ENCODE measurements around the gene STON1. TPM values are rescaled to one million over a fixed set of nuclear protein-coding genes. Genes with fewer than 3 reads are reported as not detected.

The STON1 gene
- total RNA-seq, 5 donors from 2014 or later (not counting 1 experiment from before 2014, with no cell fraction given) = 2.5 to 3.8 (median 2.6) TPM

DNA sequence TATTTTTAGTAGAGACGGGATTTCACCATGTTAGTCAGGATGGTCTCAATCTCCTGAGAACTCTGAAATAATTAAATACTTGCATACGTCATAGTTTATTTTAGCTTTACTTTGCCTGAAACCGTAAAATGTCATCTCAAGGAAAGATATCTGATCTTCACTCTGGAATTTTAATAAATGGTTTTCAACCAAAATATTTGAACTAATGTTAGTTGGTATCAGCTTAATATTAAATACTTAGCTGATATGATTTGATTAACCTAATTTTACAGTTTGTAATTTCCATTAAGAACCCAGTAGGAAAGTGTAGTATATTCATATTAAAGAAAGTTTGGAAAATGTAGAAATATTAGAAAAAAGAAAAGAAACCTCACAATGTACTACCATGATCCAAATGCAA is 41.4 kb upstream of the STON1 start:
- Mint-ChIP-seq H3K9me3 (no peaks in the 10 kb centered on the region), H3K4me1 (peaks cover 0 to 2% (median 0%) of the 10 kb centered on the region in 3 donors), H3K27me3 (no peaks in the 10 kb centered on the region), H3K4me3 (no peak overlapping the region), H3K27ac (no peak overlapping the region), H3K36me3 (peaks cover 27% of the 10 kb centered on the region)
- no peak for ATAC-seq (replicated peaks in 1 of 4)
- no peak for DNase-seq
- Histone ChIP-seq H3K36me3 (ENCODE audit: control insufficient read depth in 2 of 2, extremely low read depth in 1 of 2, insufficient read depth in 1 of 2, low read length in 1 of 2) (peaks cover 10 to 63% of the 10 kb centered on the region in 2 donors), H3K9me3 (no peaks in the 10 kb centered on the region), H3K4me1 (ENCODE audit: control insufficient read depth in 1 of 2, extremely low read depth in 1 of 2, insufficient read depth in 2 of 2, low read length in 2 of 2) (no peaks in the 10 kb centered on the region), H3K4me3 (ENCODE audit: control insufficient read depth in 1 of 2, extremely low read depth in 1 of 2, low read length in 1 of 2) (no peak overlapping the region), H3K27ac (ENCODE audit: low read length) (no peak overlapping the region), H3K27me3 (replicated peaks in 1 of 2; ENCODE audit: control insufficient read depth in 2 of 2, extremely low read depth in 1 of 2, insufficient read depth in 2 of 2, low read length in 1 of 2) (no peaks in the 10 kb centered on the region)
- ChIA-PET CTCF (no interaction called here), POLR2A (no interaction called here)
- no CpG with 5 or more reads among the region's 3 CpGs for WGBS (ENCODE audit: insufficient coverage)

DNA sequence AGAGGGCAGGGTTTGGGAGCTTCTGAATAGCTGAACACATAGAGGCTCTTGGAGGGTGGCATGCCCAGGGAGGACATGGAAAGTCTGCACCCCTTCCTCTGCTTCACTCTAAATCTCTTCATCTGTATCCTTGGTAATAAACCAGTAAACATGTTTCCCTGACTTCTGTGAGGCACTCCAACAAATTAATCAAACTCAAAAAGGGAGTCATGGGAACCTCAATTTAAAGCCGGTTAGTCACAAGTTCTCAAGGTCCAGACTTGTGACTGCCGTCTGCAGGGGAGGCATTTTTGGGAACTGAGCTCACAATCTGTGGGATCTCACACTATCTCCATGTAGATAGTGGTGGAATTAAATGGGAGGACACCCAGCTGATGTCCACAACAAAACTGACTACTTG is 33.1 kb upstream of the STON1 start:
- H3K27me3 ChIP-seq (replicated peaks in 1 of 2; ENCODE audit: control insufficient read depth in 2 of 2, extremely low read depth in 1 of 2, insufficient read depth in 2 of 2, low read length in 1 of 2) = no peaks in the 10 kb centered on the region

DNA sequence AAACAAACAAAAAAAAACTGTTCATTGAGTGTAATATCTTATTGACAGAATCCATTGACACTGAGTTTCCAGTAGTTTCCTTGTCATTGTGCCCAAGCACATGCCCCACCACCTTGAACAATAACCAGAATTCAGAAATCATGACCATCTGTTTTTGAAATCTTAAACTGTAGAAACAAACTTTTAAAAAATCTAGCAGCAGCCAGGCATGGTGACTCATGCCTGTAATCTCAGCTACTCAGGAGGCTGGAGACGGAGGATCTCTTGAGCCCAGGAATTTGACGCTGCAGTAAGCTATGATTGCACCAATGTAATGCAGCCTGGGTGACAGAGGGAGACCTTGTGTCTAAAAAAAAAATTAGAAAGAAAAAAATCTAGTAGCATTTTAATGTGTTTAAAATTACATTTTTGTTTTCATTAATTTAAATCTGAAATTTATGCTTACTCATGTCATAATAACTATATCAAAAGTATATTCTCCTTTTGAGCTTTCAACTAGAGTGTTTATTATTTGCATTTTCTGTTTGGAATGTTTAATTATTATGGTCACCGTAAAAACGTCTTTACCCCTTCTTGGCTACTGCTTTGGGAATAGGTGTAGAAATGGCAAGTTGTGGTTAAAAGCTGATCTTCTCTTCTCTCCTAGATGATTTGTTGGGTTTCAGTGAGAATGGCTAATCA is 25.2 kb upstream of the STON1 start:
- H3K9me3 Mint-ChIP-seq = no peaks in the 10 kb centered on the region
- no peak for ATAC-seq (replicated peaks in 1 of 4)
- peak overlapping the region in 1 of 2 donors; percentile 58 for H3K27ac Mint-ChIP-seq
- peaks cover 20 to 46% of the 10 kb centered on the region in 2 donors for H3K36me3 ChIP-seq (ENCODE audit: control insufficient read depth in 2 of 2, extremely low read depth in 1 of 2, insufficient read depth in 1 of 2, low read length in 1 of 2)
- H3K4me1 Mint-ChIP-seq = peaks cover 15 to 20% (median 18%) of the 10 kb centered on the region in 3 donors
- H3K4me3 Mint-ChIP-seq = no peak overlapping the region
- DNase-seq = no peak
- CTCF ChIA-PET = interaction anchor here in 1 of 2 donors (0.6 kb wide), 1 partner anchor 60 kb away, joined by 3 read pairs; no protein-coding TSS in a partner anchor
- H3K27me3 ChIP-seq (replicated peaks in 1 of 2; ENCODE audit: control insufficient read depth in 2 of 2, extremely low read depth in 1 of 2, insufficient read depth in 2 of 2, low read length in 1 of 2) = no peaks in the 10 kb centered on the region
- peaks cover 55% of the 10 kb centered on the region for H3K36me3 Mint-ChIP-seq
- H3K4me3 ChIP-seq (ENCODE audit: control insufficient read depth in 1 of 2, extremely low read depth in 1 of 2, low read length in 1 of 2) = no peak overlapping the region
- peaks cover 3 to 10% of the 10 kb centered on the region in 2 experiments for H3K4me1 ChIP-seq (ENCODE audit: control insufficient read depth in 1 of 2, extremely low read depth in 1 of 2, insufficient read depth in 2 of 2, low read length in 2 of 2)
- WGBS (ENCODE audit: insufficient coverage) = 100% methylated on average over 3 of the region's 4 CpGs
- H3K27me3 Mint-ChIP-seq = no peaks in the 10 kb centered on the region
- H3K9me3 ChIP-seq = no peaks in the 10 kb centered on the region
- no peak overlapping the region for H3K27ac ChIP-seq (ENCODE audit: low read length)
- POLR2A ChIA-PET = no interaction called here

More for the DNA sequence above, 33.1 kb upstream of the STON1 start:
- CTCF ChIA-PET = no interaction called here
- no peak overlapping the region for H3K4me3 Mint-ChIP-seq
- POLR2A ChIA-PET = no interaction called here
- no peaks in the 10 kb centered on the region for H3K9me3 ChIP-seq
- H3K4me1 ChIP-seq (ENCODE audit: control insufficient read depth in 1 of 2, extremely low read depth in 1 of 2, insufficient read depth in 2 of 2, low read length in 2 of 2) = no peaks in the 10 kb centered on the region
- DNase-seq (no peak), ATAC-seq (replicated peaks in 1 of 4) (no peak)
- H3K27me3 Mint-ChIP-seq = no peaks in the 10 kb centered on the region
- peaks cover 11 to 69% of the 10 kb centered on the region in 2 donors for H3K36me3 ChIP-seq (ENCODE audit: control insufficient read depth in 2 of 2, extremely low read depth in 1 of 2, insufficient read depth in 1 of 2, low read length in 1 of 2)
- no peaks in the 10 kb centered on the region for H3K9me3 Mint-ChIP-seq
- no peak overlapping the region for H3K27ac ChIP-seq (ENCODE audit: low read length)
- no peak overlapping the region for H3K4me3 ChIP-seq (ENCODE audit: control insufficient read depth in 1 of 2, extremely low read depth in 1 of 2, low read length in 1 of 2)
- peaks cover 53% of the 10 kb centered on the region for H3K36me3 Mint-ChIP-seq
- no peak overlapping the region for H3K27ac Mint-ChIP-seq
- WGBS (ENCODE audit: insufficient coverage) = no CpG with 5 or more reads among the region's 2 CpGs
- peaks cover 0 to 2% (median 0%) of the 10 kb centered on the region in 3 donors for H3K4me1 Mint-ChIP-seq

DNA sequence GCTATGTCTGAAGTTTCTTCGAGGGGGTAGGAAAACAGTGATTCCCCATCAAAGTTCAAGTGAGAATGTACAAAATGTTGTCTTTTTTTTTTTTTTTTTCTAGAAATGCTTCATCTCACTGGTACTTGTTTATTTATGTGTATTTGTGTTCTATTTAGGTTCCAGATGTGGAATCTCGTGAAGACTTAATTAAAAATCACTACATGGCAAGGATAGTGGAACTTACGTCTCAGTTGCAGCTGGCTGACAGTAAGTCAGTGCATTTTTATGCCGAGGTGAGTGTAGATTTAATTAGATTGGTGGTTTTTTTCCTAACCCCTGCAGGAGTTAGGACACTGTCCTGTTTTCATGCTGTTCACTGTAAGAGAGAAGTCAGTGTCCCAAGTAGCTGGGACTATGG is 22.8 kb upstream of the STON1 start:
- H3K9me3 Mint-ChIP-seq = no peaks in the 10 kb centered on the region
- H3K9me3 ChIP-seq = no peaks in the 10 kb centered on the region
- peaks cover 20 to 31% (median 28%) of the 10 kb centered on the region in 3 donors for H3K4me1 Mint-ChIP-seq
- H3K27ac Mint-ChIP-seq = peak overlapping the region in 1 of 2 donors; percentile 49
- no peaks in the 10 kb centered on the region for H3K27me3 Mint-ChIP-seq
- POLR2A ChIA-PET = no interaction called here
- peaks cover 20 to 51% of the 10 kb centered on the region in 2 donors for H3K36me3 ChIP-seq (ENCODE audit: control insufficient read depth in 2 of 2, extremely low read depth in 1 of 2, insufficient read depth in 1 of 2, low read length in 1 of 2)
- H3K4me1 ChIP-seq (ENCODE audit: control insufficient read depth in 1 of 2, extremely low read depth in 1 of 2, insufficient read depth in 2 of 2, low read length in 2 of 2) = peaks cover 5 to 14% of the 10 kb centered on the region in 2 experiments
- WGBS (ENCODE audit: insufficient coverage) = 95% methylated on average over 3 of the region's 4 CpGs
- ATAC-seq (replicated peaks in 1 of 4) (no peak), DNase-seq (no peak)
- H3K4me3 ChIP-seq (ENCODE audit: control insufficient read depth in 1 of 2, extremely low read depth in 1 of 2, low read length in 1 of 2) = no peak overlapping the region
- no peak overlapping the region for H3K27ac ChIP-seq (ENCODE audit: low read length)
- H3K36me3 Mint-ChIP-seq = peaks cover 58% of the 10 kb centered on the region
- no peaks in the 10 kb centered on the region for H3K27me3 ChIP-seq (replicated peaks in 1 of 2; ENCODE audit: control insufficient read depth in 2 of 2, extremely low read depth in 1 of 2, insufficient read depth in 2 of 2, low read length in 1 of 2)
- CTCF ChIA-PET = no interaction called here
- H3K4me3 Mint-ChIP-seq = no peak overlapping the region

DNA sequence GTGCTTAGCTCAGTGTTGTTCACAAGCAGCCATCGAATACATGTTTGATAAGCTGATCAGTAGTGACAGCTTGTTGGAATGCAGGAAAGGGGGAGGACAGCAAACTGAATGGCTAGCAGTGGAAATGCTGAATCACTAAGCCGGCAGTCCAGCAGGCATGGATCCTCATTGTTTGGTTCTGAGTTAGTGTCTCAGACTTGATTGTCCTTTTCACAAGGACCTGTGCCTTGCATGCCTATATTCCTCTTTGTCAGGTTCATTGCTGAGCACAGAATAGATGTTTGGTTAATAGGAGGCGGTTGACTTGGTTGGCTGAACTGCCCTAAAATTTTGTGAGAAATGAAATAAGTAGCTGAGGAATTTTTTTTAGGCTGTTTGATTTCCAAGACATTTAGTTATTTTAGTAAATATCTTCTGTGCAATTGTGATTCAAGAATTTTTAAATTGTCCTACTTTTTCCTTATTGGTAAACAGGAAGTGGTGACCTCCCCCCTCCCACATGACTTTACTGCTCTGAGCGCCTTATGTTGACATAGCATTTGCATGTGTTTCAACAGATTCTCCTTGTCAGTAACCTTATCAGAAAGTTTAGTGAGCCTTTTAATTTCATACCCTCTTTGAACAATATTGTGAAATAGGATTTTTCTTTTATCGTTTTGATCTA is 21.4 kb upstream of the STON1 start:
- H3K27ac ChIP-seq (ENCODE audit: low read length) = no peak overlapping the region
- H3K9me3 Mint-ChIP-seq = no peaks in the 10 kb centered on the region
- H3K27me3 Mint-ChIP-seq = no peaks in the 10 kb centered on the region
- ChIA-PET CTCF (no interaction called here), POLR2A (interaction anchor here (0.6 to 1.0 kb wide), 3 partner anchors 60 to 1338 kb away, joined by 3 to 6 read pairs (median 5); no protein-coding TSS in a partner anchor)
- H3K36me3 ChIP-seq (ENCODE audit: control insufficient read depth in 2 of 2, extremely low read depth in 1 of 2, insufficient read depth in 1 of 2, low read length in 1 of 2) = peaks cover 23 to 61% of the 10 kb centered on the region in 2 donors
- whole genome bisulfite sequencing (ENCODE audit: insufficient coverage) = 85% methylated on average over 2 of the region's 5 CpGs
- H3K4me3 ChIP-seq (ENCODE audit: control insufficient read depth in 1 of 2, extremely low read depth in 1 of 2, low read length in 1 of 2) = no peak overlapping the region
- DNase-seq (peak in 1 of 35 experiments; percentile 5), ATAC-seq (replicated peaks in 1 of 4) (peak in 2 of 4 experiments; percentile 48 to 51)
- peak overlapping the region in 2 of 3 donors; percentile 21 to 39 for H3K4me3 Mint-ChIP-seq
- peak overlapping the region; percentile 92 to 94 for H3K27ac Mint-ChIP-seq
- H3K9me3 ChIP-seq = no peaks in the 10 kb centered on the region
- H3K27me3 ChIP-seq (replicated peaks in 1 of 2; ENCODE audit: control insufficient read depth in 2 of 2, extremely low read depth in 1 of 2, insufficient read depth in 2 of 2, low read length in 1 of 2) = no peaks in the 10 kb centered on the region
- peaks cover 20 to 31% (median 28%) of the 10 kb centered on the region in 3 donors for H3K4me1 Mint-ChIP-seq
- H3K4me1 ChIP-seq (ENCODE audit: control insufficient read depth in 1 of 2, extremely low read depth in 1 of 2, insufficient read depth in 2 of 2, low read length in 2 of 2) = peaks cover 5 to 14% of the 10 kb centered on the region in 2 experiments
- peaks cover 66% of the 10 kb centered on the region for H3K36me3 Mint-ChIP-seq

DNA sequence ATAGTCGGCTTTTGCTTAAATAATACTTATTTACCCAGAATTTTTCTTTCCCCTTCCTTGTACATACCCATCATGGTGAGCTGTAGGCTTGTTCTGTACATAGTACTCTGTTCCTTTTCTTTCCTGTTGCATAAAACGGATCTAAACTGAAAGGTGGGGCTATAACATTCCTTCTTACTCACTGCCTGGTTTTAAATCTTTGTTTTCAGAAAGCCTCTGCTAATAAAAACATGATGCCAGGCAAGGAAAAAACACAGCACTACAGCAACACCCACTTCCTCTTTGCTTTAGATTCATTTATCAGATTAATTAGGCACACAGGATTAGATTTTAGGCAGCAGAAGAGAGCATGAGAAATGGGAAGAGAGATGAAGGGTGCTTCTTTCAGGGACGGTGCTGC is 19.6 kb upstream of the STON1 start:
- POLR2A ChIA-PET = no interaction called here
- Mint-ChIP-seq H3K36me3 (peaks cover 72% of the 10 kb centered on the region), H3K4me3 (peak overlapping the region in 1 of 3 donors; percentile 21), H3K4me1 (peaks cover 20 to 31% (median 28%) of the 10 kb centered on the region in 3 donors), H3K27ac (peak overlapping the region; percentile 72 to 75), H3K9me3 (no peaks in the 10 kb centered on the region), H3K27me3 (no peaks in the 10 kb centered on the region)
- Histone ChIP-seq H3K4me1 (ENCODE audit: control insufficient read depth in 1 of 2, extremely low read depth in 1 of 2, insufficient read depth in 2 of 2, low read length in 2 of 2) (peaks cover 5 to 14% of the 10 kb centered on the region in 2 experiments), H3K4me3 (ENCODE audit: control insufficient read depth in 1 of 2, extremely low read depth in 1 of 2, low read length in 1 of 2) (no peak overlapping the region), H3K27ac (ENCODE audit: low read length) (peak overlapping the region; percentile 13), H3K27me3 (replicated peaks in 1 of 2; ENCODE audit: control insufficient read depth in 2 of 2, extremely low read depth in 1 of 2, insufficient read depth in 2 of 2, low read length in 1 of 2) (no peaks in the 10 kb centered on the region), H3K9me3 (no peaks in the 10 kb centered on the region), H3K36me3 (ENCODE audit: control insufficient read depth in 2 of 2, extremely low read depth in 1 of 2, insufficient read depth in 1 of 2, low read length in 1 of 2) (peaks cover 20 to 65% of the 10 kb centered on the region in 2 donors)
- CTCF ChIA-PET = interaction anchor here in 1 of 2 donors (0.5 kb wide), 1 partner anchor 464 kb away, joined by 3 read pairs; no protein-coding TSS in a partner anchor
- 71% methylated on average over 1 of the region's 3 CpGs for WGBS (ENCODE audit: insufficient coverage)
- ATAC-seq (replicated peaks in 1 of 4) (no peak), DNase-seq (no peak)
